Common myeloid progenitor, CD34-positive (primary cell): ENCODE data around the gene TRIM44.
"Not testable (repeated sequence)": the region's sequence is repeated elsewhere in the genome, so short reads cannot be mapped to it uniquely, and the experiment has no call there.

Source experiments
- CTCF ChIA-PET: fragments of 350-600 bp; sonication (Branson Sonifier 250); formaldehyde crosslinking; loops from one replicate; lab custom pipeline; 2021; ENCODE audit warnings: antibody characterized with exemption; lab: Charles Lee
- POLR2A ChIA-PET: fragments of 350-600 bp; sonication (Branson Sonifier 250); formaldehyde crosslinking; loops from one replicate; lab custom pipeline; 2021; ENCODE audit warnings: antibody characterized with exemption; lab: Charles Lee
- DNase-seq, 3 donors: peaks; one replicate each; pipeline versions ENCODE4 v3.0.0 to v3.0.0-alpha.2; 2013
- H3K27ac ChIP-seq, 2 experiments: 1 replicate in 1 of 2; 2 replicates in 1 of 2; pipeline ENCODE4 v1.7.0; 2013; ENCODE audit warnings: inconsistent platforms in 2 of 2, low read length in 2 of 2, mild to moderate bottlenecking in 2 of 2, low read depth in 1 of 2, moderate library complexity in 1 of 2; ENCODE audit not compliant: severe bottlenecking in 2 of 2, insufficient read depth in 1 of 2, poor library complexity in 1 of 2
- H3K27me3 ChIP-seq, 5 experiments: replicated peaks in 2 of 5; 1 replicate in 3 of 5; 2 replicates in 2 of 5; pipeline versions ENCODE4 v1.6.1 to v1.7.0; 2013; ENCODE audit warnings: low read length in 4 of 5, mild to moderate bottlenecking in 2 of 5, moderate library complexity in 2 of 5, inconsistent platforms in 1 of 5; ENCODE audit not compliant: insufficient read depth in 5 of 5, control insufficient read depth in 4 of 5
- H3K36me3 ChIP-seq, 4 experiments: 1 replicate in 2 of 4; 2 replicates in 2 of 4; pipeline versions ENCODE4 v1.6.1 to v1.7.0; 2013; ENCODE audit warnings: low read length in 3 of 4, control low read depth in 1 of 4, mild to moderate bottlenecking in 1 of 4; ENCODE audit not compliant: control insufficient read depth in 4 of 4, insufficient read depth in 4 of 4
- H3K4me1 ChIP-seq, 4 experiments: 1 replicate in 3 of 4; 2 replicates in 1 of 4; pipeline versions ENCODE4 v1.6.1 to v1.7.1; 2013; ENCODE audit warnings: low read length in 3 of 4, mild to moderate bottlenecking in 3 of 4, control low read depth in 1 of 4, inconsistent platforms in 1 of 4, moderate library complexity in 1 of 4; ENCODE audit not compliant: control insufficient read depth in 4 of 4, insufficient read depth in 4 of 4; ENCODE audit errors: control extremely low read depth in 1 of 4
- H3K4me3 ChIP-seq, 7 experiments: 1 replicate in 4 of 7; 2 replicates in 3 of 7; pipeline versions ENCODE4 v1.5.1 to v1.7.0; 2013; ENCODE audit warnings: mild to moderate bottlenecking in 7 of 7, low read length in 6 of 7, moderate library complexity in 6 of 7, inconsistent platforms in 2 of 7, low read depth in 2 of 7, control low read depth in 1 of 7; ENCODE audit not compliant: insufficient read depth in 4 of 7, control insufficient read depth in 1 of 7; ENCODE audit errors: extremely low read depth in 1 of 7
- H3K9me3 ChIP-seq, 5 experiments: 1 replicate in 4 of 5; 2 replicates in 1 of 5; pipeline versions ENCODE4 v1.6.1 to v1.7.1; 2013; ENCODE audit warnings: low read length in 4 of 5, mild to moderate bottlenecking in 2 of 5, inconsistent platforms in 1 of 5, low read depth in 1 of 5, moderate library complexity in 1 of 5; ENCODE audit not compliant: control insufficient read depth in 4 of 5, insufficient read depth in 2 of 5; ENCODE audit errors: control extremely low read depth in 1 of 5
- WGBS: methylation state at CpG from one replicate; pipeline ENCODE4 v1.1.5; 2013; ENCODE audit not compliant: insufficient coverage; 5-methylcytosine and 5-hydroxymethylcytosine counted together

TRIM44 gene

DNA sequence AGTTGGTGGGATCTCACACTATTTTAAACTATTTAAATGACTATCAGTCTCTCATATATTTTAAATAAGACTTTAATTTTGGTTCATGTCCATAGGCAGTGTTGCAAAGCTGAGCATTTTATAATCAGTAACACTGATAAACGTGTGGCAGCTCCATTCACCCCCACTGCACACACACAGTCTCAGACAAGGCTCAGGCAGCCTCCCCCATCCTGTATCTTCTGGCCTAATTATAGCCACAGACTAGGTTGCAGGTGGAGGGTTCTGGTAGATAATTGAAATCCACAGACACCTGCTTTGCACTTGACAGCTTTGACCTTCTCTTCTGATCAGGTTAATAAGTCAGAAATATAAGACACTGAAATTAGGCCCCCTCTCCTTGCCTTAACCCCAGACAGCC, 162.8 kb downstream of the TRIM44 start:
- Histone ChIP-seq H3K4me1 (peaks cover 0 to 5% (median 2%) of the 10 kb centered on the region in 4 experiments), H3K4me3 (no peak overlapping the region), H3K27ac (no peak overlapping the region), H3K27me3 (no peaks in the 10 kb centered on the region), H3K36me3 (no peaks in the 10 kb centered on the region), H3K9me3 (no peaks in the 10 kb centered on the region)
- ChIA-PET CTCF (interaction anchor here (1.6 to 6.8 kb wide), 3 partner anchors 13 to 218 kb away, joined by 3 to 67 read pairs (median 44); no protein-coding TSS in a partner anchor), POLR2A (no interaction called here)
- DNase-seq: no peak
- WGBS: 83% methylated on average over 1 of the region's 1 CpG

DNA sequence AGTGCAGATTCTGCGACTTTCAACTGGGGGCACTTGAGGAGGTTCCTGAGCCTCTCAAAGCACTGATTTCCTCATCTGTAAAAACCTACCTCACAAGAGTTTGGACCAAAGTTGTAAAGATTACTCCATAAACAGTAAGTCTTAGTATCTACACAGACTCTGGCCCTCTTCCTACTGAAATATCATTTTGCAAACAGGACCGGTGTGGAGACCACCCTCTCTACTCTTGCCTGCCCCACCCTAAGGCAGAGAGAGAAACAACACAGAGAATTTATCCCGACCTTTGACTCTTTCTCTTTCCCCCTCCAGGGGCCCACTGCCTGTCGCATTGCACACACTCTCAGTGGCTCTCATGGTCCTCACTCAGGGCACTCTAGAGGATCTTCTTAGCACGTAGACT, 163.4 kb downstream of the TRIM44 start:
- WGBS: 93% methylated on average over 5 of the region's 5 CpGs
- DNase-seq: no peak
- POLR2A ChIA-PET: no interaction called here
- CTCF ChIA-PET: interaction anchor here (0.6 to 6.8 kb wide), 4 partner anchors 24 to 323 kb away, joined by 3 to 67 read pairs (median 3); no protein-coding TSS in a partner anchor
- Histone ChIP-seq H3K9me3 (no peaks in the 10 kb centered on the region), H3K27me3 (no peaks in the 10 kb centered on the region), H3K4me1 (peaks cover 0 to 5% (median 2%) of the 10 kb centered on the region in 4 experiments), H3K36me3 (no peaks in the 10 kb centered on the region), H3K27ac (no peak overlapping the region), H3K4me3 (no peak overlapping the region)

DNA sequence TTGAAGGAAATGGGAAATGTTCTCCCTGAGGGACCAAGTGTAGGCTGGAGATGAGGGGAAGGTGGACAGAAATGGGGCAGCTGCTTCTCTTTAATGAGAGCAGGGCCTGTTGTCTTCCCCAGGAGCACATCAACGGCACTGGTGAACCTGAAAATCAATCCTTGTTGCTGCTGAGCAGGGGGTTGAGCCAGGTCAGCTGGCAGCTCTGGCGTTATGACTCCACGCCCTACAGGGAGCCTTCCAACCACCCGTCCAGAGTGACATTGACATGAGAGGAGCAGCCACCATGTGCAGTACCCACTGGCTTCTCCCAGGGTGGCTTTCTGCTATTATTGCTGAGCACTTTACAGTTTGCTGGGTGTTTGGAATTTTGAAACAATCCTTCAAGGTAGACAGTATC, 164.4 kb downstream of the TRIM44 start:
- ChIA-PET POLR2A (no interaction called here), CTCF (interaction anchor here (1.2 kb wide), 1 partner anchor 322 kb away, joined by 3 read pairs; no protein-coding TSS in a partner anchor)
- DNase-seq: no peak
- Histone ChIP-seq H3K4me1 (peaks cover 0 to 1% (median under 1%) of the 10 kb centered on the region in 4 experiments), H3K27me3 (no peaks in the 10 kb centered on the region), H3K36me3 (no peaks in the 10 kb centered on the region), H3K27ac (no peak overlapping the region), H3K4me3 (no peak overlapping the region), H3K9me3 (no peaks in the 10 kb centered on the region)
- WGBS: 75% methylated on average over 4 of the region's 4 CpGs

DNA sequence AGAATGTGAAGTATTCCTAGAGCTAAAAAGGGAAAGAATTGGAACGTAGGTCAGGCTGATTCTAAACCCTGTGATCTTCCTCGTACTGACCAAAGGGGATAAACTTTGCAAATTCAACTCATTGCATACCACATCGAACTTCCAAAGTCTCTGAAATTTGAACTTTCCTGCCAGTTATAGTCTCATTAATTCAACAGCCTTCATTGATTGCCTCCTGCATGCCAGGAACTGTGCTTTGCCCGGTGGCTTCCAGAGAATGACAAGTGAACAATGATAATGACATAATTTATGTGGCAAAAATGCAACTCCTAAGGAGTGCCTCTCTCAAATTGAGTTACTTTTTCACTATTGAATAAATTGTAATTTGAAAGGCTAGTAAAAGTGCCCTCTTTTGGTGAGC, 173.6 kb downstream of the TRIM44 start:
- H3K4me1 ChIP-seq: no peaks in the 10 kb centered on the region
- no peaks in the 10 kb centered on the region for H3K36me3 ChIP-seq
- CTCF ChIA-PET: interaction anchor here (1.5 kb wide), 1 partner anchor 19 kb away, joined by 3 read pairs; no protein-coding TSS in a partner anchor
- H3K27me3 ChIP-seq: no peaks in the 10 kb centered on the region
- 86% methylated on average over 2 of the region's 4 CpGs for WGBS
- DNase-seq: no peak
- H3K4me3 ChIP-seq: no peak overlapping the region
- H3K27ac ChIP-seq: no peak overlapping the region
- H3K9me3 ChIP-seq: peaks cover 0 to 3% (median 0%) of the 10 kb centered on the region in 5 experiments
- POLR2A ChIA-PET: no interaction called here

DNA sequence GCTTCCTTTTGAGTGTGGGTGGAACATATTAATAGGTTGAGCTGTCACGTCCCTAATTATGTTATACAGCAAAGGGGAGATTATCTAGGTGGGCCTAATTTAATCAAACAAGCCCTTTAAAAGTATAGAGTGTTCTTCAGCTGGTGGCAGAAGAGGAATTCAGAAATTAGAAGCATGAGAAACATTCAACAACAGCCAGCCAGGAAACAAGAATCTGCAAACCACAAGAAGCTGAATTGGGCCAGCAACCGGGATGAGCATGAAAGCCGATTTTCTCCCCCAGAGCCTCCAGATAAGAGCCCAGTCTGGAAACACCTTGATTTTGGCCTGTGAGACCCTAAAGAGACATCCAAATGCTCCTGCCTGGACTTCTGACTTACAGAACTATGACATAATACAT, 175.5 kb downstream of the TRIM44 start:
- Histone ChIP-seq H3K4me1 (no peaks in the 10 kb centered on the region), H3K36me3 (no peaks in the 10 kb centered on the region), H3K27me3 (no peaks in the 10 kb centered on the region), H3K4me3 (no peak overlapping the region), H3K27ac (no peak overlapping the region), H3K9me3 (peaks cover 0 to 3% (median 0%) of the 10 kb centered on the region in 5 experiments)
- ChIA-PET POLR2A (no interaction called here), CTCF (no interaction called here)
- DNase-seq: no peak
- WGBS: 96% methylated on average over 2 of the region's 3 CpGs

DNA sequence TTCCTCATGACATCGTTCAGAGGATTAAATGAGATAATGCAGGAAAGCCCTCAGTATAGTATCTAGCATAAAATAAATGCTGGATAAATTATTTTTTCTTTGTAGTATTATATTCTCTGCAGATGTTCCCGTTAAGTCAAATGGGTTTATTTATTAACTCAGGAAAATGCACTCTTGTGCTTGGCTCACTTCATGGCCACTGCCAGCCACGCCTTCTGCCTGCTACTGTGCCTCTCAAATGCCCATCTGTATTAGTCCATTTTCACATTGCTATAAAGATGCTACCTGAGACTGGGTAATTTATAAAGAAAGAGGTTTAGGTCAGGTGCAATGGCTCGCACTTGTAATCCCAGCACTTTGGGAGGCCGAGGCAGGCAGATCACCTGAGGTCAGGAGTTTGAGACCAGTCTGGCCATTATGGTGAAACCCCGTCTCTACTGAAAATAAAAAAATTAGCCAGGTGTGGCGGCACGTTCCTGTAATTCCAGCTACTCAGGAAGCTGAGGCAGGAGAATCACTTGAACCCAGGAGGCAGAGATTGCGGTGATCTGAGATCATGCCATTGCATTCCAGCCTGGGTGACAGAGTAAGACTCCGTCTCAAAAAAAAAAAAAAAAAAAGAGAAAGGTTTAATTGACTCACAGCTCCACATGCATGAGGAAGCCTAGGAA, 176.3 kb downstream of the TRIM44 start:
- H3K27me3 ChIP-seq, H3K4me1 ChIP-seq, H3K36me3 ChIP-seq, DNase-seq, CTCF ChIA-PET, H3K9me3 ChIP-seq, POLR2A ChIA-PET, H3K27ac ChIP-seq, H3K4me3 ChIP-seq: not testable (repeated sequence)
- WGBS: 100% methylated on average over 7 of the region's 10 CpGs

DNA sequence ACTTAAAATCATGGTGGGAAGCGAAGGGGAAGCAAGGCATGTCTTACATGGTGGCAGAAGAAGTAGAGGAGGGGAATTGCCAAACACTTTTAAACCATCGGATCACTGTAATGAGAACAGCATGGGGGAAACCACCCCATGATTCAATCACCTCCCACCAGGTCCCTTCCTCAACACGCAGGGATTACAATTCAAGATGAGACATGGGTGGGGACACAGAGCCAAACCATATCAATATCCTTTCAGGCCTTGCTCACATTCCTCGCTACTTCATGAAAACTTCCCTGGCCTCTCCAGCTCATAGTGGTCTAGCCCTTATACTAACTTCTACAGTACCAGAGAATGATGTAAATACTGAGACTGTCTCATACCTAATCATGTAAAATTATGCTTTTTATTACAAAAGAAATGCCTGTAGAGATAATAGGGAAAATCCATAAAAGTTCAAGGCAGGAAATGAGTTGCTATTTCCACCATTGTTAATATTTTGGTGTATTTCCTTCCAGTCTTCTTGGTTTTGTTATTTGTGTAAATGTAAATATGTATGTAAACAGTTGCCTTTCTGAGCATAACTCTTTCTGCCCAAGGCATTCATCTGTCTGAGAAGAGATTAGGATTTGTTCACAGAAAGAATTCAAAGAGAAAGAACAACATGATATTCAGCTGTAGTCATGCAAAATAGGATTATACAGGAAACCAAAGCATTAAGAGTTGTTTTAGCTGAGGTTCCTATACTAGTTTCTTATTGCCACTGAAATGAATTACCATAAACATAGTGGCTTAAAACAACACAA, 177.0 kb downstream of the TRIM44 start:
- no peak overlapping the region for H3K27ac ChIP-seq
- H3K27me3 ChIP-seq: no peaks in the 10 kb centered on the region
- no peaks in the 10 kb centered on the region for H3K4me1 ChIP-seq
- WGBS: 100% methylated on average over 1 of the region's 4 CpGs
- H3K9me3 ChIP-seq: peaks cover 0 to 3% (median 0%) of the 10 kb centered on the region in 5 experiments
- H3K36me3 ChIP-seq: no peaks in the 10 kb centered on the region
- ChIA-PET CTCF (interaction anchor here (1.2 kb wide), 1 partner anchor 417 kb away, joined by 3 read pairs; no protein-coding TSS in a partner anchor), POLR2A (no interaction called here)
- H3K4me3 ChIP-seq: no peak overlapping the region
- DNase-seq: no peak
